ENCODE measurements around the gene DLGAP1. TPM values are rescaled to one million over a fixed set of nuclear protein-coding genes. Genes with fewer than 3 reads are reported as not detected.

DLGAP1 gene
- total RNA-seq, 3 donors from 2014 or later (not counting 1 experiment from before 2014, with no cell fraction given): not detected

- Histone ChIP-seq H3K27ac (ENCODE audit: low read length) (no peak overlapping the region), H3K4me3 (ENCODE audit: low read length) (no peak overlapping the region), H3K4me1 (ENCODE audit: control insufficient read depth, insufficient read depth, low read length) (no peaks in the 10 kb centered on the region), H3K27me3 (ENCODE audit: control insufficient read depth, insufficient read depth, low read length) (no peaks in the 10 kb centered on the region), H3K9me3 (ENCODE audit: control insufficient read depth, insufficient read depth, low read length) (no peaks in the 10 kb centered on the region), H3K36me3 (ENCODE audit: control insufficient read depth, insufficient read depth, low read length) (no peaks in the 10 kb centered on the region)
- Mint-ChIP-seq H3K27me3 (ENCODE audit: low read depth in 2 of 2) (peaks cover 3 to 24% of the 10 kb centered on the region in 2 donors), H3K27ac (no peak overlapping the region), H3K4me3 (no peak overlapping the region), H3K4me1 (no peaks in the 10 kb centered on the region), H3K9me3 (no peaks in the 10 kb centered on the region), H3K36me3 (no peaks in the 10 kb centered on the region)
- intact Hi-C loops (cut with micrococcal nuclease): no loop called here
- TF ChIP-seq CTCF (IDR thresholded peaks at IDR 0.05): no peak
- 77% methylated on average over 5 of the region's 5 CpGs for WGBS (ENCODE audit: insufficient coverage)
- no peak for ATAC-seq
- DNase-seq: no peak
Observed at GRCh38 chr18:3541549-3542386, 913.3 kb downstream of the DLGAP1 start.

- Histone ChIP-seq H3K9me3 (ENCODE audit: control insufficient read depth, insufficient read depth, low read length) (no peaks in the 10 kb centered on the region), H3K36me3 (ENCODE audit: control insufficient read depth, insufficient read depth, low read length) (no peaks in the 10 kb centered on the region), H3K4me1 (ENCODE audit: control insufficient read depth, insufficient read depth, low read length) (no peaks in the 10 kb centered on the region), H3K4me3 (ENCODE audit: low read length) (no peak overlapping the region), H3K27me3 (ENCODE audit: control insufficient read depth, insufficient read depth, low read length) (no peaks in the 10 kb centered on the region), H3K27ac (ENCODE audit: low read length) (no peak overlapping the region)
- H3K9me3 Mint-ChIP-seq: no peaks in the 10 kb centered on the region
- no peaks in the 10 kb centered on the region for H3K4me1 Mint-ChIP-seq
- peaks cover 3 to 24% of the 10 kb centered on the region in 2 donors for H3K27me3 Mint-ChIP-seq (ENCODE audit: low read depth in 2 of 2)
- H3K36me3 Mint-ChIP-seq: no peaks in the 10 kb centered on the region
- intact Hi-C loops (cut with micrococcal nuclease): no loop called here
- WGBS (ENCODE audit: insufficient coverage): 84% methylated on average over 6 of the region's 6 CpGs
- no peak for TF ChIP-seq CTCF (IDR thresholded peaks at IDR 0.05)
- H3K4me3 Mint-ChIP-seq: no peak overlapping the region
- H3K27ac Mint-ChIP-seq: no peak overlapping the region
- DNase-seq (no peak), ATAC-seq (no peak)
Observed at GRCh38 chr18:3540805-3541548, 914.1 kb downstream of the DLGAP1 start.

DNA sequence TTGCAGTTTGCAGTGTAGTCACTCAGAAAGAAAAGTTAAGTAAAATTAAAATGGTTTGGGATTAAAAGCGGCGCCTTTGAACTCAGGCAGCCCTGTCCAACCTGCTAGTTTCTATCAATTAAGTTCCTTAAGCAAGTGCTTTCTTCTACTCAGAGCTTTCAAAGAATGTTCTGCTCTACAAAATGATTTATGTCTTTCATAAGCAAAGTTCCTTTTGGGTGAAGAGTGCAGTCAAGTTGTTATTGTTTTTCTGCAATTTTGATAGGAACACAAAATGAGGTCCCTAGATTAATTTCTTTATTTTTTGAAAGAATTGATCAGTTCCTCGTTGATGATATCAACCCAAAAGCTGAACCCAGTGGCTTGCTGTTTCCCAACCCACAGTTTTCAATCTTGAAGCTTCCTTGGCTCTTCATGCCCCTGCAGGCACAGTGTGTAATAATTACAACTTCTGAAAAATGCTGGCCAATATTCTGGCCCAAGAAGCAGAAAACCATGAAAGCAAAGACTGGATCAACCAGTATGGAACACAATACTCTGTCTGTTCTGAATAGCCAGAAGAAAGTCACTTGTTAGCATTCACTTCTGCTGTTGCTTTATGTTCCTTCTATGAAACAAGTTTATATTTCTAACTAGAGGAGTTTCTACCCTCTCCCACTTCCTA is 916.0 kb downstream of the DLGAP1 start:
- H3K4me3 ChIP-seq (ENCODE audit: low read length): no peak overlapping the region
- Mint-ChIP-seq H3K27ac (no peak overlapping the region), H3K4me1 (no peaks in the 10 kb centered on the region), H3K27me3 (ENCODE audit: low read depth in 2 of 2) (peaks cover 3 to 24% of the 10 kb centered on the region in 2 donors), H3K9me3 (no peaks in the 10 kb centered on the region), H3K36me3 (no peaks in the 10 kb centered on the region), H3K4me3 (no peak overlapping the region)
- H3K27me3 ChIP-seq (ENCODE audit: control insufficient read depth, insufficient read depth, low read length): no peaks in the 10 kb centered on the region
- H3K4me1 ChIP-seq (ENCODE audit: control insufficient read depth, insufficient read depth, low read length): no peaks in the 10 kb centered on the region
- WGBS (ENCODE audit: insufficient coverage): 98% methylated on average over 3 of the region's 3 CpGs
- no peaks in the 10 kb centered on the region for H3K36me3 ChIP-seq (ENCODE audit: control insufficient read depth, insufficient read depth, low read length)
- intact Hi-C loops (cut with micrococcal nuclease): loop anchor here (1.0 kb wide), 1 partner anchor 28 kb away; no protein-coding TSS in a partner anchor
- H3K27ac ChIP-seq (ENCODE audit: low read length): no peak overlapping the region
- no peak for ATAC-seq
- DNase-seq: no peak
- no peaks in the 10 kb centered on the region for H3K9me3 ChIP-seq (ENCODE audit: control insufficient read depth, insufficient read depth, low read length)
- no peak for TF ChIP-seq CTCF (IDR thresholded peaks at IDR 0.05)
